HFFc6 (cell line): ENCODE data around the gene CHFR. TPM values are rescaled to one million over a fixed set of nuclear protein-coding genes. Genes with fewer than 3 reads are reported as not detected.
A peak's percentile ranks its signal among the peaks of the same experiment; 100 is the strongest.

Experiments used
- DNase-seq: peaks from one replicate; pipeline ENCODE4 v3.0.0-alpha.2; 2018
- H3K27ac Mint-ChIP-seq: 2 replicates; pipeline ENCODE4 v1.8.0; 2020; ENCODE audit warnings: mild to moderate bottlenecking, mixed read lengths
- H3K27me3 Mint-ChIP-seq: 2 replicates; pipeline ENCODE4 v1.8.0; 2021; ENCODE audit warnings: mild to moderate bottlenecking, moderate library complexity, mixed read lengths; ENCODE audit not compliant: insufficient read depth
- H3K36me3 Mint-ChIP-seq: 2 replicates; pipeline ENCODE4 v1.8.0; 2021; ENCODE audit warnings: low read depth, mixed read lengths
- H3K4me1 Mint-ChIP-seq: 2 replicates; pipeline ENCODE4 v1.8.0; 2020; ENCODE audit warnings: low read depth, mixed read lengths
- H3K4me3 Mint-ChIP-seq: 2 replicates; pipeline ENCODE4 v1.8.0; 2020; ENCODE audit warnings: mild to moderate bottlenecking, moderate library complexity, mixed read lengths
- H3K9me3 Mint-ChIP-seq: 2 replicates; pipeline ENCODE4 v1.8.0; 2020; ENCODE audit warnings: mild to moderate bottlenecking, mixed read lengths
- total RNA-seq, 6 experiments: library from RNA; stranded (reverse); fragmentation: NEBNext Ultra II Directional; extraction: Animal tissue kit (Norgen Biotek cat#: 25700); gene quantifications; 2 replicates in 1 of 6; 3 replicates in 5 of 6; pipeline ENCODE4 v1.2.3, GENCODE V29; 2021
- TF ChIP-seq, protein P1 (sequence below): fragments of 200-600 bp; sonication (generic); IDR thresholded peaks from 2 replicates; pipeline ENCODE4 v1.5.0; 2021; ENCODE audit warnings: antibody characterized with exemption, mild to moderate bottlenecking

CHFR gene
- total RNA-seq, 6 experiments from 2014 or later: 23.1 to 30.0 (median 26.2) TPM

- peaks cover 45% of the 10 kb centered on the region for H3K4me1 Mint-ChIP-seq
- TF ChIP-seq, protein P1, sequence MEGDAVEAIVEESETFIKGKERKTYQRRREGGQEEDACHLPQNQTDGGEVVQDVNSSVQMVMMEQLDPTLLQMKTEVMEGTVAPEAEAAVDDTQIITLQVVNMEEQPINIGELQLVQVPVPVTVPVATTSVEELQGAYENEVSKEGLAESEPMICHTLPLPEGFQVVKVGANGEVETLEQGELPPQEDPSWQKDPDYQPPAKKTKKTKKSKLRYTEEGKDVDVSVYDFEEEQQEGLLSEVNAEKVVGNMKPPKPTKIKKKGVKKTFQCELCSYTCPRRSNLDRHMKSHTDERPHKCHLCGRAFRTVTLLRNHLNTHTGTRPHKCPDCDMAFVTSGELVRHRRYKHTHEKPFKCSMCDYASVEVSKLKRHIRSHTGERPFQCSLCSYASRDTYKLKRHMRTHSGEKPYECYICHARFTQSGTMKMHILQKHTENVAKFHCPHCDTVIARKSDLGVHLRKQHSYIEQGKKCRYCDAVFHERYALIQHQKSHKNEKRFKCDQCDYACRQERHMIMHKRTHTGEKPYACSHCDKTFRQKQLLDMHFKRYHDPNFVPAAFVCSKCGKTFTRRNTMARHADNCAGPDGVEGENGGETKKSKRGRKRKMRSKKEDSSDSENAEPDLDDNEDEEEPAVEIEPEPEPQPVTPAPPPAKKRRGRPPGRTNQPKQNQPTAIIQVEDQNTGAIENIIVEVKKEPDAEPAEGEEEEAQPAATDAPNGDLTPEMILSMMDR: no peak
- DNase-seq: peak; percentile 91
- peak within 1 kb of the TSS; percentile 100 for H3K27ac Mint-ChIP-seq
- peaks cover 11% of the 10 kb centered on the region for H3K27me3 Mint-ChIP-seq
- H3K4me3 Mint-ChIP-seq: peak within 1 kb of the TSS; percentile 97
- H3K9me3 Mint-ChIP-seq: no peaks in the 10 kb centered on the region
- peaks cover 67% of the 10 kb centered on the region for H3K36me3 Mint-ChIP-seq
Measured at GRCh38 chr12:132828706-132829534, 58.5 kb downstream of the CHFR start, which contains the start of gene GOLGA3. Gene GOLGA3 (minus strand): TSS chr12:132828869. CDS start chr12:132822128, 6,741 bp downstream.

DNA sequence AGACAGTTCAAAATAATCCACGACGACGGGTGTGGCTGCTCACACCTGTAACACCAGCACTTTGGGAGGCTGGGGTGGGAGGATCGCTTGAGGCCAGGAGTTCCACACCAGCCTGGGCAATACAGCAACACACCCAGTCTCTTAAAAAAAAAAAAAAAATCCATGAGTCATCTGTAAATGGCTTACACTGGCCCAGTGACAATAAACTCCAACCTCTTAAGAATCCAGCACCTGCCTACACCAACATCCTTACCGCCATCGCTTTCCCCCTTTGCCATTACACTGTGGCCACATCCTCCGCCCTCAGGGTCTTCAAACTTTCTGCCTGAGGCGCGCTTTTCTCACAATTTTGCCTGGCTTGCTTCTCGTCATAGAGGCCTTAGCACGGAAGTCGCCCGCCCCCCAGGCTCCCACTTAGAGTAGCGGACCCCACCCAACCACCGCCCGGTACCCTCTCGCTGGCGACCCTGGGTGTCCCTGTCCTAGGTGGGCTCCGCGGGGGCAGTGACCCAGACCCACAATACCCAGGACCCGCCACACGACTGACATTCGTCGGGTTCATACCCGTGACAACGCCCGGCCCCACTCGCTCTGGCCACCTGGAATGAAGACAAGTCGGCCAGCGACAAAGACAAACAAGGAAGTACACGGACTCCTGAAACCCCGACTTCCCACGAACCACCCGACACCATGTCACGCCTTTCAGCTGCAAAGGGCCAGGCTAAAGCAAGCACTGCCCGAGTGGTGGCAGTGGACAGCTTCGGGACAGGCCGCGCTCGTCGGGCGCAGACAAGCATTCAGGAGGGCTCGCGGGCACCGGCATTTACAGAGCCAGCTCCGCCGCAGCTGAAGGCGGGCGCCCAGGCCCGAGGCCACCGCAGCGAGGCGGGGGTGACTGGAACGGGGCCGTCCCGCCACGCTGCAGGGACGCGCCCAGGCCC, 59.4 kb downstream of the CHFR start:
- H3K4me3 Mint-ChIP-seq: peak overlapping the region; percentile 91
- TF ChIP-seq, protein P1: no peak
- H3K27ac Mint-ChIP-seq: peak overlapping the region; percentile 93
- peaks cover 45% of the 10 kb centered on the region for H3K4me1 Mint-ChIP-seq
- H3K36me3 Mint-ChIP-seq: peaks cover 58% of the 10 kb centered on the region
- peak; percentile 32 for DNase-seq
- no peaks in the 10 kb centered on the region for H3K9me3 Mint-ChIP-seq
- H3K27me3 Mint-ChIP-seq: peaks cover 11% of the 10 kb centered on the region

GRCh38 chr12:132825861-132826260, 61.5 kb downstream of the CHFR start:
- Mint-ChIP-seq H3K36me3 (peaks cover 49% of the 10 kb centered on the region), H3K27ac (no peak overlapping the region), H3K27me3 (peaks cover 11% of the 10 kb centered on the region), H3K4me1 (peaks cover 45% of the 10 kb centered on the region), H3K4me3 (no peak overlapping the region; the same call in 1 of the 2 replicates), H3K9me3 (no peaks in the 10 kb centered on the region)
- TF ChIP-seq, protein P1: no peak
- no peak for DNase-seq

- DNase-seq: no peak
- no peak overlapping the region for H3K4me3 Mint-ChIP-seq
- H3K36me3 Mint-ChIP-seq: peaks cover 53% of the 10 kb centered on the region
- peak overlapping the region; percentile 21; the same call in 1 of the 2 replicates for H3K27ac Mint-ChIP-seq
- TF ChIP-seq, protein P1: no peak
- peaks cover 45% of the 10 kb centered on the region for H3K4me1 Mint-ChIP-seq
- no peaks in the 10 kb centered on the region for H3K9me3 Mint-ChIP-seq
- H3K27me3 Mint-ChIP-seq: peaks cover 11% of the 10 kb centered on the region
Measured at GRCh38 chr12:132825089-132825488, 62.3 kb downstream of the CHFR start.

DNA sequence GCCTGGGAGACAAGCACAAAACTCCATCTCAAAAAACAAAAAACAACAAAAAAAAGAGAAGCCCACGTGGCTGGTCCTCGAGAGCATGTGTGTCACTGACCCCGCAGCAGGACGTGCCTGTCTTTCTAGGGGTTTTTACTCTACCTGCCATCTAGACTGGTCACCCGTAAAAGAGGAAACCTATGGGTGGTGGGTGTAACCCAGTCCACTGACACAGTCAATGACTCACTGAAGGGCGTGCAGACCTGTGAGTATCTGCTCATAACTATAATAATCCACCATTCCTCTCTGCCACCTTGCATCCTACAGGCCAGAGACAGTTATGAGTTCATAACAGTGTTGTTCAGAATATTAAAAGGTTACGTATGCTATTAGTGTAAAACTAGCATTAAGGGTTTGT, 63.4 kb downstream of the CHFR start:
- DNase-seq: no peak
- Mint-ChIP-seq H3K4me1 (peaks cover 39% of the 10 kb centered on the region), H3K27ac (no peak overlapping the region), H3K27me3 (peaks cover 11% of the 10 kb centered on the region), H3K4me3 (no peak overlapping the region), H3K9me3 (no peaks in the 10 kb centered on the region), H3K36me3 (peaks cover 50% of the 10 kb centered on the region)
- TF ChIP-seq, protein P1: no peak
